Activated CD8-positive, alpha-beta T cell treated with anti-CD3 and anti-CD28 coated beads for 36 hours (primary cell): ENCODE measurements around the gene SLC2A3. TPM values are rescaled to one million over a fixed set of nuclear protein-coding genes. Genes with fewer than 3 reads are reported as not detected.
A peak's percentile ranks its signal among the peaks of the same experiment; 100 is the strongest.
"Not testable (repeated sequence)": the region's sequence is repeated elsewhere in the genome, so short reads cannot be mapped to it uniquely, and the experiment has no call there.

Source experiments
- ATAC-seq: fragments of 200-7000 bp; cut with Tn5 transposase; one replicate; pipeline ENCODE4 v1.10.0; 2021; ENCODE audit warnings: mild to moderate bottlenecking, moderate library complexity
- CTCF ChIA-PET: fragments of 350-600 bp; sonication (Branson Sonifier 250); formaldehyde crosslinking; loops from one replicate; lab custom pipeline; 2021; ENCODE audit warnings: antibody characterized with exemption; lab: Charles Lee
- POLR2A ChIA-PET: fragments of 350-600 bp; sonication (Branson Sonifier 250); formaldehyde crosslinking; loops from one replicate; lab custom pipeline; 2021; ENCODE audit warnings: antibody characterized with exemption; lab: Charles Lee
- DNase-seq: peaks from one replicate; pipeline ENCODE4 v3.0.0-alpha.2; 2020
- H3K27ac Mint-ChIP-seq: one replicate; pipeline ENCODE4 v1.8.0; 2021; ENCODE audit warnings: mild to moderate bottlenecking, mixed read lengths
- H3K27me3 Mint-ChIP-seq: one replicate; pipeline ENCODE4 v1.8.0; 2021; ENCODE audit warnings: mixed read lengths
- H3K36me3 Mint-ChIP-seq: one replicate; pipeline ENCODE4 v1.8.0; 2021; ENCODE audit warnings: low read depth, mixed read lengths
- H3K4me1 Mint-ChIP-seq: one replicate; pipeline ENCODE4 v1.8.0; 2021; ENCODE audit warnings: low read depth, mixed read lengths
- H3K4me3 Mint-ChIP-seq: one replicate; pipeline ENCODE4 v1.8.0; 2021; ENCODE audit warnings: mild to moderate bottlenecking, moderate library complexity, mixed read lengths
- H3K9me3 Mint-ChIP-seq: one replicate; pipeline ENCODE4 v1.8.0; 2021; ENCODE audit warnings: mixed read lengths
- CTCF ChIP-seq: fragments of 200-600 bp; IDR thresholded peaks from one replicate; pipeline ENCODE4 v1.8.0; 2022; ENCODE audit warnings: antibody characterized with exemption, mild to moderate bottlenecking
- intact Hi-C: fragments of 100-400 bp; cut with micrococcal nuclease; formaldehyde crosslinking; loops from one replicate; pipeline ENCODE4 v1.10.0; 2022
- total RNA-seq, 2 experiments: library from RNA; stranded (reverse); gene quantifications; one replicate each; pipeline ENCODE4 v1.2.3, GENCODE V29; 2021

SLC2A3 gene
- total RNA-seq, 2 experiments from 2014 or later: 488 to 528 TPM

GRCh38 chr12:7973457-7973825 is 37.5 kb upstream of the SLC2A3 start:
- peaks cover 13% of the 10 kb centered on the region for H3K36me3 Mint-ChIP-seq
- DNase-seq (no peak), ATAC-seq (no peak)
- H3K27ac Mint-ChIP-seq: peak overlapping the region; percentile 88
- H3K4me1 Mint-ChIP-seq: peaks cover 17% of the 10 kb centered on the region
- CTCF ChIA-PET: interaction anchor here (0.9 to 2.4 kb wide), 3 partner anchors 11 to 105 kb away, joined by 3 to 13 read pairs (median 3); no protein-coding TSS in a partner anchor
- H3K27me3 Mint-ChIP-seq: peaks cover 2% of the 10 kb centered on the region
- intact Hi-C loops: loop anchor here (5.0 kb wide), 1 partner anchor 36 kb away; the partner anchor contains the start of gene SLC2A3
- peak overlapping the region; percentile 67 for H3K4me3 Mint-ChIP-seq
- no peaks in the 10 kb centered on the region for H3K9me3 Mint-ChIP-seq
- POLR2A ChIA-PET: interaction anchor here (1.4 to 3.5 kb wide), 3 partner anchors 16 to 50 kb away, joined by 4 to 19 read pairs (median 6); partner anchors contain the start of gene SLC2A3
- TF ChIP-seq CTCF: no peak

- ATAC-seq: no peak
- ChIA-PET POLR2A (interaction anchor here (0.8 to 3.5 kb wide), 4 partner anchors 9 to 50 kb away, joined by 3 to 19 read pairs (median 5); partner anchors contain the start of gene SLC2A3), CTCF (interaction anchor here (0.9 to 2.4 kb wide), 2 partner anchors 11 to 40 kb away, joined by 3 to 13 read pairs; no protein-coding TSS in a partner anchor)
- no peak for TF ChIP-seq CTCF
- peaks cover 17% of the 10 kb centered on the region for H3K36me3 Mint-ChIP-seq
- peaks cover 2% of the 10 kb centered on the region for H3K27me3 Mint-ChIP-seq
- no peaks in the 10 kb centered on the region for H3K9me3 Mint-ChIP-seq
- peak overlapping the region; percentile 67 for H3K4me3 Mint-ChIP-seq
- peak overlapping the region; percentile 88 for H3K27ac Mint-ChIP-seq
- intact Hi-C loops: loop anchor here (5.0 kb wide), 1 partner anchor 36 kb away; the partner anchor contains the start of gene SLC2A3
- DNase-seq: no peak
- peaks cover 19% of the 10 kb centered on the region for H3K4me1 Mint-ChIP-seq
Observed at GRCh38 chr12:7972734-7973456, 36.9 kb upstream of the SLC2A3 start.

- H3K27me3 Mint-ChIP-seq, H3K9me3 Mint-ChIP-seq, DNase-seq: not testable (repeated sequence)
- H3K27ac Mint-ChIP-seq: peak overlapping the region; percentile 88
- ChIA-PET CTCF (interaction anchor here (0.9 to 2.4 kb wide), 2 partner anchors 12 to 40 kb away, joined by 3 to 13 read pairs; no protein-coding TSS in a partner anchor), POLR2A (interaction anchor here (0.7 to 3.5 kb wide), 4 partner anchors 10 to 109 kb away, joined by 3 to 19 read pairs (median 4); partner anchors contain the start of gene SLC2A3)
- peaks cover 21% of the 10 kb centered on the region for H3K36me3 Mint-ChIP-seq
- peaks cover 23% of the 10 kb centered on the region for H3K4me1 Mint-ChIP-seq
- intact Hi-C loops: loop anchor here (5.0 kb wide), 1 partner anchor 35 kb away; the partner anchor contains the start of gene SLC2A3
- ATAC-seq: peak; percentile 14
- H3K4me3 Mint-ChIP-seq: peak overlapping the region; percentile 67
Observed at GRCh38 chr12:7972269-7972668, 36.3 kb upstream of the SLC2A3 start.

GRCh38 chr12:7971765-7972164 is 35.8 kb upstream of the SLC2A3 start:
- ChIA-PET CTCF (interaction anchor here (1.3 to 3.3 kb wide), 4 partner anchors 11 to 39 kb away, joined by 4 to 23 read pairs (median 18); partner anchors contain the start of gene SLC2A3), POLR2A (interaction anchor here (0.7 to 4.5 kb wide), 11 partner anchors 11 to 108 kb away, joined by 3 to 62 read pairs (median 5); partner anchors contain the start of gene SLC2A3)
- not testable (repeated sequence) for H3K27me3 Mint-ChIP-seq

GRCh38 chr12:7970475-7971252 is 34.7 kb upstream of the SLC2A3 start:
- Mint-ChIP-seq H3K27me3 (no peaks in the 10 kb centered on the region), H3K27ac (peak overlapping the region; percentile 94), H3K4me1 (peaks cover 26% of the 10 kb centered on the region), H3K9me3 (no peaks in the 10 kb centered on the region), H3K4me3 (peak overlapping the region; percentile 76), H3K36me3 (peaks cover 28% of the 10 kb centered on the region)
- peak; percentile 87 for ATAC-seq
- peak; percentile 92 for DNase-seq
- CTCF ChIA-PET: interaction anchor here (0.6 to 3.3 kb wide), 9 partner anchors 10 to 111 kb away, joined by 3 to 23 read pairs (median 4); partner anchors contain the start of gene SLC2A3
- POLR2A ChIA-PET: interaction anchor here (0.6 to 4.5 kb wide), 13 partner anchors 10 to 231 kb away, joined by 3 to 62 read pairs (median 3); partner anchors contain the start of gene SLC2A3
- peak; percentile 47 for TF ChIP-seq CTCF
- intact Hi-C loops: loop anchor here (5.0 kb wide), 1 partner anchor 33 kb away; the partner anchor contains the start of gene SLC2A3

More at GRCh38 chr12:7971765-7972164, 35.8 kb upstream of the SLC2A3 start:
- intact Hi-C loops: loop anchor here (5.0 kb wide), 1 partner anchor 34 kb away; the partner anchor contains the start of gene SLC2A3
- not testable (repeated sequence) for H3K9me3 Mint-ChIP-seq, ATAC-seq, DNase-seq
- Mint-ChIP-seq H3K4me1 (peaks cover 24% of the 10 kb centered on the region), H3K27ac (peak overlapping the region; percentile 94), H3K36me3 (peaks cover 23% of the 10 kb centered on the region), H3K4me3 (peak overlapping the region; percentile 76)
